Liver (tissue), 3 donors: ENCODE measurements around the gene CHMP1A.
"Not testable (repeated sequence)": the region's sequence is repeated elsewhere in the genome, so short reads cannot be mapped to it uniquely, and the experiment has no call there.

ENCODE experiments used
- EGR1 ChIP-seq, 2 donors: IDR thresholded peaks; 2 replicates each; pipeline ENCODE4 v1.6.1; 2016 to 2018; ENCODE audit warnings: antibody characterized with exemption in 2 of 2, low read depth in 2 of 2
- FOXA1 ChIP-seq: IDR thresholded peaks from 2 replicates; pipeline ENCODE4 v1.6.1; 2016; ENCODE audit warnings: antibody characterized with exemption
- GABPA ChIP-seq, 2 donors: IDR thresholded peaks in 1 of 2; conservative IDR thresholded peaks in 1 of 2; 2 replicates each; pipeline ENCODE4 v1.6.1; 2016; ENCODE audit warnings: antibody characterized with exemption in 2 of 2, mild to moderate bottlenecking in 1 of 2, moderate library complexity in 1 of 2
- HNF4G ChIP-seq: IDR thresholded peaks from 2 replicates; pipeline ENCODE4 v1.6.1; 2016; ENCODE audit warnings: antibody characterized with exemption
- TAF1 ChIP-seq: conservative IDR thresholded peaks from 2 replicates; pipeline ENCODE4 v1.6.1; 2016; ENCODE audit warnings: antibody characterized with exemption, mild to moderate bottlenecking
- YY1 ChIP-seq: IDR thresholded peaks from 2 replicates; pipeline ENCODE4 v1.6.1; 2016; ENCODE audit warnings: antibody characterized with exemption, mild to moderate bottlenecking
- TF ChIP-seq, protein P1 (sequence below): fragments of 150-350 bp; IDR thresholded peaks from 2 replicates; pipeline ENCODE4 v1.5.1; 2017; ENCODE audit warnings: improper control_type of control experiment, low read depth, low read length; ENCODE audit not compliant: missing input control
- TF ChIP-seq, protein P2 (sequence below): IDR thresholded peaks from 2 replicates; pipeline ENCODE4 v1.6.1; 2016; ENCODE audit warnings: antibody characterized with exemption, mild to moderate bottlenecking
- TF ChIP-seq, protein P3 (sequence below): IDR thresholded peaks from 2 replicates; pipeline ENCODE4 v1.6.1; 2016; ENCODE audit warnings: antibody characterized with exemption
- TF ChIP-seq, protein P4 (sequence below): IDR thresholded peaks from 2 replicates; pipeline ENCODE4 v1.6.1; 2016; ENCODE audit warnings: antibody characterized with exemption
- donor health status: healthy.
- donor health status: healthy.

DNA sequence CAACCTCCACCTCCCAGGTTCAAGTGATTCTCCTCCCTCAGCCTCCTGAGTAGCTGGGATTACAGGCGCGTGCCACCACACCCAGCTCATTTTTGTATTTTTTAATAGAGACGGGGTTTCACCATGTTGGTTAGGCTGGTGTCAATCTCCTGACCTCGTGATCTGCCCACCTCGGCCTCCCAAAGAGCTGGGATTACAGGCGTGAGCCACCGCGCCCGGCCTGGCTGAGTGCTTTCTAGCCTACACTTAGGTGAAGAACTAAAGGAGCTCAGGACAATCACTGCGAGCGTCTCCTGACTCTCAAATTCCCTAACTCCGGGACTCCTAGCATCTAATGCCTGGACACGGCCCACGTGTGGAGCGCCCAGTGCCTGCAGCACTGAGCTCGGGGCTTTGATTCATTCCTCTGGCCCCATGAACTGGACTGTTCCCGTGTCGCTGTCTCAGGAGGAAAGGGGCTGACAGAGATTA, 42.2 kb upstream of the CHMP1A start:
- TF ChIP-seq, protein P1, sequence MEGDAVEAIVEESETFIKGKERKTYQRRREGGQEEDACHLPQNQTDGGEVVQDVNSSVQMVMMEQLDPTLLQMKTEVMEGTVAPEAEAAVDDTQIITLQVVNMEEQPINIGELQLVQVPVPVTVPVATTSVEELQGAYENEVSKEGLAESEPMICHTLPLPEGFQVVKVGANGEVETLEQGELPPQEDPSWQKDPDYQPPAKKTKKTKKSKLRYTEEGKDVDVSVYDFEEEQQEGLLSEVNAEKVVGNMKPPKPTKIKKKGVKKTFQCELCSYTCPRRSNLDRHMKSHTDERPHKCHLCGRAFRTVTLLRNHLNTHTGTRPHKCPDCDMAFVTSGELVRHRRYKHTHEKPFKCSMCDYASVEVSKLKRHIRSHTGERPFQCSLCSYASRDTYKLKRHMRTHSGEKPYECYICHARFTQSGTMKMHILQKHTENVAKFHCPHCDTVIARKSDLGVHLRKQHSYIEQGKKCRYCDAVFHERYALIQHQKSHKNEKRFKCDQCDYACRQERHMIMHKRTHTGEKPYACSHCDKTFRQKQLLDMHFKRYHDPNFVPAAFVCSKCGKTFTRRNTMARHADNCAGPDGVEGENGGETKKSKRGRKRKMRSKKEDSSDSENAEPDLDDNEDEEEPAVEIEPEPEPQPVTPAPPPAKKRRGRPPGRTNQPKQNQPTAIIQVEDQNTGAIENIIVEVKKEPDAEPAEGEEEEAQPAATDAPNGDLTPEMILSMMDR: not testable (repeated sequence)
- not testable (repeated sequence) for TF ChIP-seq EGR1 (IDR thresholded peaks at IDR 0.05; ENCODE audit: low read depth in 2 of 2); TAF1; FOXA1; YY1; GABPA (IDR thresholded peaks at IDR 0.05 in 1 of 2, conservative IDR thresholded peaks at IDR 0.05 in 1 of 2)
- TF ChIP-seq, protein P2, sequence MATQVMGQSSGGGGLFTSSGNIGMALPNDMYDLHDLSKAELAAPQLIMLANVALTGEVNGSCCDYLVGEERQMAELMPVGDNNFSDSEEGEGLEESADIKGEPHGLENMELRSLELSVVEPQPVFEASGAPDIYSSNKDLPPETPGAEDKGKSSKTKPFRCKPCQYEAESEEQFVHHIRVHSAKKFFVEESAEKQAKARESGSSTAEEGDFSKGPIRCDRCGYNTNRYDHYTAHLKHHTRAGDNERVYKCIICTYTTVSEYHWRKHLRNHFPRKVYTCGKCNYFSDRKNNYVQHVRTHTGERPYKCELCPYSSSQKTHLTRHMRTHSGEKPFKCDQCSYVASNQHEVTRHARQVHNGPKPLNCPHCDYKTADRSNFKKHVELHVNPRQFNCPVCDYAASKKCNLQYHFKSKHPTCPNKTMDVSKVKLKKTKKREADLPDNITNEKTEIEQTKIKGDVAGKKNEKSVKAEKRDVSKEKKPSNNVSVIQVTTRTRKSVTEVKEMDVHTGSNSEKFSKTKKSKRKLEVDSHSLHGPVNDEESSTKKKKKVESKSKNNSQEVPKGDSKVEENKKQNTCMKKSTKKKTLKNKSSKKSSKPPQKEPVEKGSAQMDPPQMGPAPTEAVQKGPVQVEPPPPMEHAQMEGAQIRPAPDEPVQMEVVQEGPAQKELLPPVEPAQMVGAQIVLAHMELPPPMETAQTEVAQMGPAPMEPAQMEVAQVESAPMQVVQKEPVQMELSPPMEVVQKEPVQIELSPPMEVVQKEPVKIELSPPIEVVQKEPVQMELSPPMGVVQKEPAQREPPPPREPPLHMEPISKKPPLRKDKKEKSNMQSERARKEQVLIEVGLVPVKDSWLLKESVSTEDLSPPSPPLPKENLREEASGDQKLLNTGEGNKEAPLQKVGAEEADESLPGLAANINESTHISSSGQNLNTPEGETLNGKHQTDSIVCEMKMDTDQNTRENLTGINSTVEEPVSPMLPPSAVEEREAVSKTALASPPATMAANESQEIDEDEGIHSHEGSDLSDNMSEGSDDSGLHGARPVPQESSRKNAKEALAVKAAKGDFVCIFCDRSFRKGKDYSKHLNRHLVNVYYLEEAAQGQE: not testable (repeated sequence)
- TF ChIP-seq, protein P3, sequence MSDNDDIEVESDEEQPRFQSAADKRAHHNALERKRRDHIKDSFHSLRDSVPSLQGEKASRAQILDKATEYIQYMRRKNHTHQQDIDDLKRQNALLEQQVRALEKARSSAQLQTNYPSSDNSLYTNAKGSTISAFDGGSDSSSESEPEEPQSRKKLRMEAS: not testable (repeated sequence)
- TF ChIP-seq HNF4G: peak; percentile 21
- TF ChIP-seq, protein P4, sequence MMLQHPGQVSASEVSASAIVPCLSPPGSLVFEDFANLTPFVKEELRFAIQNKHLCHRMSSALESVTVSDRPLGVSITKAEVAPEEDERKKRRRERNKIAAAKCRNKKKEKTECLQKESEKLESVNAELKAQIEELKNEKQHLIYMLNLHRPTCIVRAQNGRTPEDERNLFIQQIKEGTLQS: not testable (repeated sequence)
